ENCODE data around the gene CENPVL1.
"Not testable (repeated sequence)": the region's sequence is repeated elsewhere in the genome, so short reads cannot be mapped to it uniquely, and the experiment has no call there.

Gene CENPVL1

DNA sequence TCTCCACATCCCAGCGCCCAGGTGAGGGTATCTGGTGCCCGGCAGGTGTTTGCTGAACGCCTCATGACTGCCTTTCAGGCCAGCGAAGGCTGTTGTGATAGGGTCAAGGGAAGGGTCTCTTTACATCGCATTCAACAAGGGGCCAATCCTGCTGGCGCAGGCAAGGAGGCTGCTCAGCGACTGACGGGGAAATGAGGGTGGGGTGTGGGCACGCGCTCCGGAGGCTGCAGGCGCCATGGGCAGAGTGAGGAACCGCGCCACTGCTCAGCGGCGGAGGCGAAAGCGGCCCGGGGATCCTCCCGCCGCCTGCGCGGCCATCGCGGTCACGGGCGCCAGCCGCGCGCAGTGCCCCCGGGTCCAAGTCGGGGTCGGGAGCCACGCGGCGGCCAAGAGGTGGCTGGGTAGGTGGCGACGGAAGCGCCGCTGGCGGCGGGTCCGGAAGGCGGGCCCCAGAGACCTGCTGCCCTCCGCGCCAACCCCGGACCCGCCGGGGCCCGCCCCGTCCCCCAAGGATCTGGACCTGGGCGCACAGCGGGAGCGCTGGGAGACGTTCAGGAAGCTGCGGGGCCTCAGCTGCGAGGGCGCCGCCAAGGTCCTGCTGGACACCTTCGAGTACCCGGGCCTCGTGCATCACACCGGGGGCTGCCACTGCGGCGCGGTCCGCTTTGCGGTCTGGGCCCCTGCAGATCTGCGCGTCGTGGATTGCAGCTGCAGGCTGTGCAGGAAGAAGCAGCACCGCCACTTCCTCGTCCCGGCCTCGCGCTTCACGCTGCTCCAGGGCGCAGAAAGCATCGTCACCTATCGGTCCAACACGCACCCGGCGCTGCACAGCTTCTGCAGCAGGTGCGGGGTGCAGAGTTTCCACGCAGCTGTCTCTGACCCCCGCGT, at the start of gene CENPVL1:
Gene CENPVL1, plus strand, starts transcription at position 236 of the 888 bp plus-strand sequence. Its CDS starts 0 bp downstream, at position 236.
- DNase-seq; intact Hi-C loops (cut with DNase I): not testable (repeated sequence)

DNA sequence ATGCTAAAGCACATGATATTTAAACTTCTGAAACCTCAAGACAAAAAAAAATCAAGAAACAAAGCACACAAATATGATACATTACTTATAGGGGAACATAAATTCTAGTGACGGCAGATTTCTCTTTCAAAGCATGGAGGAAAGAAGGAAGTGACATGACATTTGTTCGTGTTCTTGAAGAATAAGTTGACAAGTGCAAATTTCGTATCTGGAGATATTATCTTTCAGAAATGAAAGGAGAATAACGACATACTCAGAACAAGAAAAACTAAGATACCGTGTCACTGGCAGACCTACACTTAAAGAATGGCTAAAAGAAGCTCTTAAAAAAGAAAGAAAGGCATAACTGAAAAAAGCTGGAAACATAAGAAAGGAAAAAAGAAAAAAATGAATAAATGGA, 44.3 kb upstream of the CENPVL1 start:
- intact Hi-C loops (cut with DNase I), result no loop called here

DNA sequence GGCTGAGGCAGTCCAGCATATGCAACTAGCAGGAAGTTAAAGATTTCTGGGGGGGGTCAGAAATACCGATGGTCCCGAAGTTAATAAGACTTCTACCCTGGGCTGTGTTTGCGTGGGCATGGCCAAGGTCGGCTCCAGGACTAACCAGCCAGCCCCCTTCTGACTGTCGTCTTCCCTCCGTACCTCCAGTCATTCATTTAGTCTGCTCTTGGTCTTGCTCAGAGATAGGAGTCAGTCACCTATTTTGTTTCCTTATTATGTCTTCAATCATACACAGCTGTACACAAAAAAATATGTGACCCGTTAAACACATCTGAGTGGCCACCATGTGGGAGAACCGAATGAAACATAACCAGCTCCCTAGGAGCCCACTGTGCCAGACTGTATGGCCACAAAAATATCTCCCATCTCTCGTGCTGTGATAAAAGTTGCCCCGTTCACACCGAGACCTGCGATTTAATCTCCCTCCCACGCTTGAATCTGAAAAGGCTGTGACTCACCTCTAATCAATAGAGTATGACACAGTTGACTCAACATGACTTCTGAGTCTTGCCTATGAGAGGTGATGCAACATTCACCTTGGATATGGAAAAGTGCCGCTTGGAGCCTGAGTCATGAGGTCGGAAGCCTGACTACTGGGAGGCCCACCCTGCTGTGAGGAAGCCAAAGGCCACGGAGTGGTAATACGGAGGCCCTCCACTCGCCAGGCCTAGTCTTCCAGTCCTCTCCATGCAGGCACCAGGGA, 30.5 kb upstream of the CENPVL1 start:
- DNase-seq; intact Hi-C loops (cut with DNase I): not testable (repeated sequence)

More for the DNA sequence above, 44.3 kb upstream of the CENPVL1 start:
- DNase-seq, result no peak

DNA sequence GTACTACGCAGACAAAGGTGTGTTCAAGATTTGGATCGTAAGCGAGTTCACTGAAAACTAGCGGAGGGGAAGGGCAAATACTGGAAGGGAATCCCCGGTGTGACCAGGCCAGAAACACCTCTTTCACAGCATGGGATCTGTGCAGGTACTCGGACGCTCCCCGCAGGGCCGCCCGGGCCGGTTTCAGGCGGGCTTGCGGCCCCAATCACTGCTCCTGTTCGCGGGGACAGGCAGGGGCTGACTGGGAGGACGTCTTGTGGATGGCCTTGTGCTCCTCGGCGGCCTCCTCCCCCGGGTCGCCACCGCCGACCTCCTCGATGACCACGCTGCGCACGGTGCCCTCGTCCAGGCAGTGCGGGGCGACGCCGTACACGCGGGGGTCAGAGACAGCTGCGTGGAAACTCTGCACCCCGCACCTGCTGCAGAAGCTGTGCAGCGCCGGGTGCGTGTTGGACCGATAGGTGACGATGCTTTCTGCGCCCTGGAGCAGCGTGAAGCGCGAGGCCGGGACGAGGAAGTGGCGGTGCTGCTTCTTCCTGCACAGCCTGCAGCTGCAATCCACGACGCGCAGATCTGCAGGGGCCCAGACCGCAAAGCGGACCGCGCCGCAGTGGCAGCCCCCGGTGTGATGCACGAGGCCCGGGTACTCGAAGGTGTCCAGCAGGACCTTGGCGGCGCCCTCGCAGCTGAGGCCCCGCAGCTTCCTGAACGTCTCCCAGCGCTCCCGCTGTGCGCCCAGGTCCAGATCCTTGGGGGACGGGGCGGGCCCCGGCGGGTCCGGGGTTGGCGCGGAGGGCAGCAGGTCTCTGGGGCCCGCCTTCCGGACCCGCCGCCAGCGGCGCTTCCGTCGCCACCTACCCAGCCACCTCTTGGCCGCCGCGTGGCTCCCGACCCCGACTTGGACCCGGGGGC, 28.2 kb upstream of the CENPVL1 start:
- intact Hi-C loops (cut with DNase I); DNase-seq: not testable (repeated sequence)

DNA sequence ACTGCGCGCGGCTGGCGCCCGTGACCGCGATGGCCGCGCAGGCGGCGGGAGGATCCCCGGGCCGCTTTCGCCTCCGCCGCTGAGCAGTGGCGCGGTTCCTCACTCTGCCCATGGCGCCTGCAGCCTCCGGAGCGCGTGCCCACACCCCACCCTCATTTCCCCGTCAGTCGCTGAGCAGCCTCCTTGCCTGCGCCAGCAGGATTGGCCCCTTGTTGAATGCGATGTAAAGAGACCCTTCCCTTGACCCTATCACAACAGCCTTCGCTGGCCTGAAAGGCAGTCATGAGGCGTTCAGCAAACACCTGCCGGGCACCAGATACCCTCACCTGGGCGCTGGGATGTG, 27.6 kb upstream of the CENPVL1 start, which contains the start of gene CENPVL2:
Gene CENPVL2, minus strand, starts transcription at position 112 of the 343 bp plus-strand sequence. Its CDS starts 0 bp downstream, at position 112.
- DNase-seq; intact Hi-C loops (cut with DNase I): not testable (repeated sequence)

DNA sequence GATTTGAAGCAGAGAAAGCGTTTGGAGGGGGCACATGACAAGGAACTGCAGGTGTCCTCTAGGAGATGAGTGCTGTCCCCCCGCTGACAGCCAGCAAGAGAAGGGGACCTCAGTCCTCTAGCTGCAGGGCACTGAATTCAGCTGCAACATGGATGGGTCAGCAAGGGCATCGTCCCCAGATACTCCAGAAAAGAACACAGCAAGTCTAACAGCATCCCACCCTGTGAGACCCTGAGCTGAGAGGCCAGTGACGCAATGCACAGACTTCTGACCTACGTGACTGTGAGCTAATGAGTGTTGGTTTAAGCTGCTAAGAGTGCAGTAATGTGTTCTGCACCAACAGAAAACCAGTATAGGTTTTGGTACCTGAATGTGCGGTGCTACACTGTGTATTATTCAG, 16.1 kb upstream of the CENPVL1 start:
- intact Hi-C loops (cut with DNase I), result no loop called here
- peak in 2 of 10 donors; percentile 25 to 27 for DNase-seq

DNA sequence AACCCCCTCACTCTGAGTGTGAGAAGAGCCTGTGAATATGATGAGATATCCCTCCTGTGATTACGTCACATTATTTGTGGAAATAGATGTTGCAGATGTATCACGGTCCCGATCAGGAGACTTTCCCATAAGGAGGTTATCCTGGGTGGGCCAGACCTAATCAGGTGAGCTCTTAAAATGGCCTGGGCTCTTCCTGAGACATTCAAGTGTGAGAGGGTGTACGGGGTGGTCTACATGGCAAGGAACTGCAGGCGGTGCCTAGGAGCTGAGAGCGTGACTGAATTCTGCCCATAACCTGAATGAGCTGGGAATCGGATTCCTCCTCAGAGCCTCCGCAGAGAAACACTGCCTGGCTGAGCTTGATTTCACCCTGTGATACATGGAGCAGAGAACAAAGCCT, 12.9 kb upstream of the CENPVL1 start:
- intact Hi-C loops (cut with DNase I), result no loop called here
- peak in 1 of 10 donors; percentile 44 for DNase-seq

DNA sequence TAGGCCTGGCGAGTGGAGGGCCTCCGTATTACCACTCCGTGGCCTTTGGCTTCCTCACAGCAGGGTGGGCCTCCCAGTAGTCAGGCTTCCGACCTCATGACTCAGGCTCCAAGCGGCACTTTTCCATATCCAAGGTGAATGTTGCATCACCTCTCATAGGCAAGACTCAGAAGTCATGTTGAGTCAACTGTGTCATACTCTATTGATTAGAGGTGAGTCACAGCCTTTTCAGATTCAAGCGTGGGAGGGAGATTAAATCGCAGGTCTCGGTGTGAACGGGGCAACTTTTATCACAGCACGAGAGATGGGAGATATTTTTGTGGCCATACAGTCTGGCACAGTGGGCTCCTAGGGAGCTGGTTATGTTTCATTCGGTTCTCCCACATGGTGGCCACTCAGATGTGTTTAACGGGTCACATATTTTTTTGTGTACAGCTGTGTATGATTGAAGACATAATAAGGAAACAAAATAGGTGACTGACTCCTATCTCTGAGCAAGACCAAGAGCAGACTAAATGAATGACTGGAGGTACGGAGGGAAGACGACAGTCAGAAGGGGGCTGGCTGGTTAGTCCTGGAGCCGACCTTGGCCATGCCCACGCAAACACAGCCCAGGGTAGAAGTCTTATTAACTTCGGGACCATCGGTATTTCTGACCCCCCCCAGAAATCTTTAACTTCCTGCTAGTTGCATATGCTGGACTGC, 2.8 kb downstream of the CENPVL1 start:
- intact Hi-C loops (cut with DNase I); DNase-seq: not testable (repeated sequence)

DNA sequence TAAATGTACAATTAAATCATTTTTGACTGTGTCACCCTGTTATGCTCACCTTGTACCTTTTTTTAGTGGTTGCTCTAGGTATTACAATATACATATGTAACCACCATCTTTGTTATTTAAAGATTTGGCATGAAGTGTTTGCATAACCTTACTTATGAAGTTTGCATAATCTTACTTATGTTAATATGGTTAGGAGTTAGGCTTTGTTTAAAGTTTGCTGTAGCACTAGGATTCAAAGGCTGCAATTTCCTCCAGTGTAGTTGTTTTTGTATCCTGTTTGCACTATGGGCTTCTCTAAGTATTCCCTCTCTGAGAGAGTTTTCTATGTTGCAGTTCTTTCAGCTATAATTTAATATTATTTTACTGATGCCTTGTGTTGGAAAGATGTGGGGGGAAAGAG, 17.9 kb downstream of the CENPVL1 start:
- intact Hi-C loops (cut with DNase I), result no loop called here
- no peak for DNase-seq

DNA sequence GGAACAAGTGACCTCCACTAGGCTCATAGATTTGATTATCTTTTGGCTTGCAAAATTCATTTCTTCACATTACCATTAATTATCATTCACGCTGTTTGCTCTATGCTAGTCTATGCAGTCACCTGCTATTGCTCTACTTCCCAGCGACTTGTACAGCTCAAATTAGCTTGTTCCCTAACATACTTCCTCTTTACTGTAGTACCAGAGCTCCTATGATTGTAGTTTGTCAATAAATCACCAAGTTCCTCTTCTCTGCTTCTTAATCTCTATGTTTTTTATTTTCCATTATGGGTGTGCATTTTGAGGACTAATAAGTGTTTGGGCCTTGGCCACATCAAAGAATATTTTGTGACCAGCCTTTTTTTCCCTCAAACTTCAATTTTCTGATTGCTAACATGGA, 26.8 kb downstream of the CENPVL1 start:
- intact Hi-C loops (cut with DNase I), result no loop called here
- no peak for DNase-seq

DNA sequence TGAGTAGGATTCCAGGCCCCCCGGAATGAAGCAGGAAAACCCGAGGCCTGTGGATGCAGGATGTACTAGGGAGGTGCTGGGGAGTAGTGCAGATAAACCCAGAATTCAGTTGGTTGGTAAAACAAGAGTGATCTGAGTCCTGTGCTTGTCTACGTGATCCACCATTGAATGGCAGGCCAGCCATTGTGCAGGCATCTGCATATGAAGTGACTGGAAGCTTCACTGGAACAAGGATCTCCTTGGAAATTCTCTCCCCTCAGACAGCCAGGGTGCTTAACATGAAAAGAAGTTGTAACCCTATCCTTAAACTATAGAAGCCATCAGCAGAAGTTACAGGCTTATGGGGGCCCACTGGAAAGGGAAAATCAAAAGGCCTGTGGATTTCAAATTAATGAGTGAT, 32.3 kb downstream of the CENPVL1 start:
- intact Hi-C loops (cut with DNase I), result no loop called here
- DNase-seq, result no peak

DNA sequence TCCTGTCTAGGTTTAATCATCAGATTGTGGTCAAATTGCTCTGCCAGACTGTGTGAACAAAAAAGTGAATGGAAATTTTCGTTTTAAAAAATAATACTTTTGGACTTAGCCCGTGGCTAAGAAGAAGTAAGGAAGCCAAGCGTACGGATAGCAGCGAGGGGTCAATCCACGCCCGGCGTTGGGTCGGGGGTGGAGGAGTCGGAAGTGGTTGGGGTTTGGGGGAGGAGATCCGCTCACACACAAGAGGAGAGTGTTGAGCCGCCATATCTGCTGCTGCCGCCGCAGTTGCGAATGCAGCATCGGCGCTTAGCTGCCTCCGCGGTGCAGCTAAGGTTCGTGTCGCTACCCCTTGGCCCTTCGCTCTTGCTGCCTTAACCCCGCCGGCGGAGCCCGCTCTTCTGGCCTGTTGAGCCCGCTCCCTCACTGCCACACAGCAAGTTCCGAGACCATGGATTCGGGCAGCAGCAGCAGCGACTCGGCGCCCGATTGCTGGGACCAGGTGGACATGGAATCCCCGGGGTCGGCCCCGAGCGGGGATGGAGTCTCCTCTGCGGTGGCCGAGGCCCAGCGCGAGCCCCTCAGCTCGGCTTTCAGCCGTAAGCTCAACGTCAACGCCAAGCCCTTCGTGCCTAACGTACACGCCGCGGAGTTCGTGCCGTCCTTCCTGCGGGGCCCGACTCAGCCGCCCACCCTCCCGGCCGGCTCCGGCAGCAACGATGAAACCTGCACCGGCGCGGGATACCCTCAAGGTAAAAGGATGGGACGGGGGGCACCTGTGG, 33.1 kb downstream of the CENPVL1 start, which contains the start of gene GSPT2:
Gene GSPT2, plus strand, starts transcription at position 264 of the 779 bp plus-strand sequence. Its CDS starts 185 bp downstream, at position 449.
- peak; percentile 50 to 96 (median 66) for DNase-seq

DNA sequence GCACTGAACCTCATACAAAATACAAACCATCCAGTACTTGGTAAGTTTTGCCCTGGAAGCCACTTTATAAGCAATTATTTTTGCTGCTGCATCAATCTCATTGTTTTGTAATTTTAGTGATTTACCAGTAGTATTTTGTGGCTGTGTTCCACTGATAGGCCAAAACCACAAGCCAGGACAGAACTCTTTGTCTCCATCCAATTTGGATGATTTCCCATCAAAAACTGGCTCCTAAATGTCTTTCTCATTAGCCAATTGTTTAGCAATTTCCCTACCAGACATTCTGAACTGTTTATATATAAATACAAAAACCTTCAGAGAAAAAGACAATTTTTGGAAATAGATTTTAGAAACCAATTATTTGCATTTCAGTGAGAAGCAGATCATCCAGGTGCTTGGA, 37.4 kb downstream of the CENPVL1 start:
- DNase-seq, result no peak
- intact Hi-C loops (cut with DNase I), result no loop called here

More for the DNA sequence above, 33.1 kb downstream of the CENPVL1 start, which contains the start of gene GSPT2:
- intact Hi-C loops (cut with DNase I), result no loop called here

DNA sequence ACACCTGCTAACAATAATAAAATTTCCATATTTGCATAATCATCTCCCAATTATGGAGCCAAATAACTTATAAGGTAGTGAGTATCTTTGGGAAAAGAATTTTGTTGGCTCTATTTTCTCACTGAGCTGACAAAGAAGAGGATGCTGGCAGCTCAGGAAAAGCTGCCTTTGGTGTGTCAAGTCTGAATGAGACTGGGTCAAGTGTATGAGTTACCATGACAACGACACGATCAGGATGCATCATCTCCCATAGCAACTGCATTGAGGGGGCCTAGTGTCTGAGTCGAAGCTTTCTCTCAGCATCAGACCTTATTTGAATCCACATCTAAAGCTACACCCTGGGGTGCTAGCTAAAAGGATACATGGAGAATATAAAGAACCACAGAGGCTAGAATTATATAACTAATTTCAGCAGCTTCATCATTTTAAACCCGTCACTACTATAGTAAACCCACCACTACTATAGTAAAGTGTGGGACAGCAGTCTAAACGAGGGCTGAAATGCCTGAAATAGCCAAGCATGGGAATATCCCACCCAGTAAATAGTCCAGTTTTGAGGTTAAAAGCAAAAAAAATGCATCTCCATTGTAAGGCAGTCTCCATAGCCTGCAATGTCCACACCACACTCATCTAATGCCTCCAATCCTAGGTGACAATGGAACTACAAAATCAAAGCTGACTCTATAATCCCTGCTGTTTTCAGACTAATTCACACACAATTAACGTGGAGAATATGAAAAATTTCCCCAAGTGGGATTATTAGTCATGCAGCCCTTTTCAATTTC, 48.9 kb downstream of the CENPVL1 start:
- intact Hi-C loops (cut with DNase I), result no loop called here
- peak in 1 of 10 donors; percentile 4 for DNase-seq

DNA sequence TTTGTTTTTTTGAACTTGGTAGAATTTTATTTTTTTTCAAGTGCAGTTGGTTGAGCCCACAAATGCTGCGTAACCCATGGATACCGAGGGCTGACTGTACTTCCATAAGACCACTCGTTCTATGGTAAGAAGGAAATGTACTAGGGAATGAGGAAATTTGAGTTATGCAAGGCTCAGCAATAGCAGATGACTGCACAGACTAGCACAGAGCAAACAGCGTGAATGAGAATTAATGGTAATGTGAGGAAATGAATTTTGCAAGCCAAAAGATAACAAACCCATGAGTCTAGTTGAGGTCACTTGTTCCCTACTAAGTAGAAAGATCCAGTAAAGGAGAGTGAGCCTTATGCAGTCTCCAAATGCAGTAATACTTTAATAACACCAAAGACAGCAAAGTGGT, 50.3 kb downstream of the CENPVL1 start:
- no peak for DNase-seq
- intact Hi-C loops (cut with DNase I), result no loop called here

Measured in posterior cingulate gyrus (tissue), 11 donors.